Ovary (tissue), 3 donors: ENCODE measurements around the gene SLFN11.

Experiments
- POLR2A ChIP-seq: fragments of 450-650 bp; IDR thresholded peaks from one replicate; pipeline ENCODE4 v1.6.1; 2017; ENCODE audit warnings: antibody characterized with exemption, mild to moderate bottlenecking, moderate library complexity
- TF ChIP-seq, protein P1 (sequence below), 3 donors: fragments of 450-650 bp in 2 of 3; fragments of 200-600 bp in 1 of 3; IDR thresholded peaks; one replicate each; pipeline versions ENCODE4 v1.5.1 to v1.8.0; 2016 to 2022; ENCODE audit warnings: antibody characterized with exemption in 3 of 3, mild to moderate bottlenecking in 1 of 3
- donor health status: DM: no; HTN: no; CAD: no.

DNA sequence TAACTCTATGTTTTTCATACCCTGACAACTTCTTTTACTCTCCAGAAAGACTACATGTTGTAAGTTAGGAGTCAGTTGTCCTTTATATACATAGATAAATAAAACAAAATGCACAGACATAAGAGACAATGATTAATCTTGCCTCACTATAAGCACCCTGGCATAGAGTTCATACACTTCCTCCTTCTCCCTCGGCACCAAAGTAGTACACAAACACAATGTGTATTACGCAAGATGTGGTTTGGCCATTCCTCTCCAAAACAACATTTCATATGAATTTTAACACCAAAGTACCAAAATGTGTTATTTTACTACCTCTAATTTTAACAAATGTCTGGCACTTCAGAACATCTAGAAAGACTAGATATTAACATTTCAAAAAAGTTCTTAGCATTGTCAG, 17.2 kb upstream of the SLFN11 start:
- TF ChIP-seq, protein P1, sequence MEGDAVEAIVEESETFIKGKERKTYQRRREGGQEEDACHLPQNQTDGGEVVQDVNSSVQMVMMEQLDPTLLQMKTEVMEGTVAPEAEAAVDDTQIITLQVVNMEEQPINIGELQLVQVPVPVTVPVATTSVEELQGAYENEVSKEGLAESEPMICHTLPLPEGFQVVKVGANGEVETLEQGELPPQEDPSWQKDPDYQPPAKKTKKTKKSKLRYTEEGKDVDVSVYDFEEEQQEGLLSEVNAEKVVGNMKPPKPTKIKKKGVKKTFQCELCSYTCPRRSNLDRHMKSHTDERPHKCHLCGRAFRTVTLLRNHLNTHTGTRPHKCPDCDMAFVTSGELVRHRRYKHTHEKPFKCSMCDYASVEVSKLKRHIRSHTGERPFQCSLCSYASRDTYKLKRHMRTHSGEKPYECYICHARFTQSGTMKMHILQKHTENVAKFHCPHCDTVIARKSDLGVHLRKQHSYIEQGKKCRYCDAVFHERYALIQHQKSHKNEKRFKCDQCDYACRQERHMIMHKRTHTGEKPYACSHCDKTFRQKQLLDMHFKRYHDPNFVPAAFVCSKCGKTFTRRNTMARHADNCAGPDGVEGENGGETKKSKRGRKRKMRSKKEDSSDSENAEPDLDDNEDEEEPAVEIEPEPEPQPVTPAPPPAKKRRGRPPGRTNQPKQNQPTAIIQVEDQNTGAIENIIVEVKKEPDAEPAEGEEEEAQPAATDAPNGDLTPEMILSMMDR (IDR thresholded peaks at IDR 0.05): no peak
- TF ChIP-seq POLR2A: no peak
